Measurements from ENCODE around the gene USP44. TPM values are rescaled to one million over a fixed set of nuclear protein-coding genes. Genes with fewer than 3 reads are reported as not detected.

Gene USP44
- total RNA-seq, 1 donor from 2014 or later: 0.49 TPM

DNA sequence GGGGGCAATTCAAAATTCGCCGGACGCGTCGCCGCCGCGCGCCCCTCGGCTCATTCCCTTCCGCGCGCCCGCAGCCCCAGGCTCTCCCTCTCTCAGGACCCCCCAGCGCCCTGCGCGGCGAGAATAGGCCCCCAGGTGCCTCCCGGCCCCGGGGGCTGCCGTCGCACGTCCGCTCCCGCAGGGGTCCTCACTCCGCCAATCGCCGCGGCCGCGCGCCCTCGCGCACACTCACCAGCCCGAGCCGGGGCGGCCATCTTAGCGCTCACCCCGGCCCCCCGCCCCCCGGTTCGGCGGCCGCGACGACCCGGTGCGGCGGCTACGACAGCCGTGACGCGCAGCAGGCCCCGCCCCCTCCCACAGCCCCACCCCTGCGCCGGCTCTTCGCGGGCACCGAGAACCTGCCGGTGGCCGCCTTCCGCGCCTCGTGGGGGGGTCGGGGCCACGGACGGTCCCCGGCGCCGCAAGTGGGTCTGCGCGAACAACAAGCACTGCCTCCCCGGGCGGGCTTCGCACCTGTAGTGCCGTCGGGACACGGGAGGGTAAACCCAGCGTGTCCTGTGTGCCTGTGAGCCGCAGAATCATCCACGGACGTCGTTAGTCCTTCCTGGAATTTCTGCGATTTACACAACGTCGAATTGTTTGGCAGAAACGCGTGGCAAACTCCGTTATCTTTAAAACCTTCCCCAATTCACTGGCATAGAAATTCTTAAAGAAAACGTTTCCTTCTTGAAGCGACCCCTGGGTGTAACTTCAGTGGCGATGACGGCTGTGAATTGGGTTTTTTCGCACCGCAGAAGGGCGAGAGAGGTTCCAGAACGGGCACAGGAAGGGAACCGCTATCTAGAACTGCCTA lies 2.5 kb downstream of the USP44 start:
- Histone ChIP-seq H3K9me3 (no peaks in the 10 kb centered on the region), H3K27me3 (no peaks in the 10 kb centered on the region), H3K36me3 (no peaks in the 10 kb centered on the region), H3K27ac (peak overlapping the region; percentile 69), H3K4me1 (no peaks in the 10 kb centered on the region), H3K4me3 (peak overlapping the region; percentile 83)
- intact Hi-C loops (cut with DNase I): no loop called here
- DNase-seq (ENCODE audit: extremely low spot score in 2 of 2): no peak
- TF ChIP-seq, protein P1, sequence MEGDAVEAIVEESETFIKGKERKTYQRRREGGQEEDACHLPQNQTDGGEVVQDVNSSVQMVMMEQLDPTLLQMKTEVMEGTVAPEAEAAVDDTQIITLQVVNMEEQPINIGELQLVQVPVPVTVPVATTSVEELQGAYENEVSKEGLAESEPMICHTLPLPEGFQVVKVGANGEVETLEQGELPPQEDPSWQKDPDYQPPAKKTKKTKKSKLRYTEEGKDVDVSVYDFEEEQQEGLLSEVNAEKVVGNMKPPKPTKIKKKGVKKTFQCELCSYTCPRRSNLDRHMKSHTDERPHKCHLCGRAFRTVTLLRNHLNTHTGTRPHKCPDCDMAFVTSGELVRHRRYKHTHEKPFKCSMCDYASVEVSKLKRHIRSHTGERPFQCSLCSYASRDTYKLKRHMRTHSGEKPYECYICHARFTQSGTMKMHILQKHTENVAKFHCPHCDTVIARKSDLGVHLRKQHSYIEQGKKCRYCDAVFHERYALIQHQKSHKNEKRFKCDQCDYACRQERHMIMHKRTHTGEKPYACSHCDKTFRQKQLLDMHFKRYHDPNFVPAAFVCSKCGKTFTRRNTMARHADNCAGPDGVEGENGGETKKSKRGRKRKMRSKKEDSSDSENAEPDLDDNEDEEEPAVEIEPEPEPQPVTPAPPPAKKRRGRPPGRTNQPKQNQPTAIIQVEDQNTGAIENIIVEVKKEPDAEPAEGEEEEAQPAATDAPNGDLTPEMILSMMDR (IDR thresholded peaks at IDR 0.05): no peak
- TF ChIP-seq POLR2AphosphoS5 (IDR thresholded peaks at IDR 0.05; ENCODE audit: insufficient read depth in 1 of 2, low read depth in 1 of 2) (peak in 1 of 2 donors; percentile 38), POLR2A (IDR thresholded peaks at IDR 0.05) (peak in 1 of 2 donors; percentile 15)

DNA sequence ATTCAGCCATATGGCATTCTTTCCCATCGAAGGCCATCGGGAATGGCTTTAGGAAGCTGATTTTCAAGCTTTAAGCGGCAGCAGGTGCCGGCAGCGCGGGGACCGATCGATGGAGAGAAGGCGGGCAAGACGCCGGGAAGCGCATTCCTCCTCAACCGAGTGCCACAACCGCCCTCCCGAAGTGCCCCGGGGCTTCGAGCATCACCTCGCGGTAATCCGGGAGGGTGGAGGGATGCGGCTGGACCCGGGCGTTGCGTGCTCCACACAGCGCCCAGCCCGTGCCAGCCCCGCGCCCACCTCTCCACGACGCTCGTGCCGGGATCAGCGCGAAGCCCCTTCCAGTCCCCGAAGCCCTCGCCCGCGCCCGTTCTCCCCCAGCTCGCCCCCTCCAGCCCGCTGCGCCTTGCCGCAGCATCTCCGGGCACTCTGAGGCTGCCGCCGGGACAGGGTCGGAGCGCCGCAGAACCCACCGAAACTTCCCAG lies 3.2 kb downstream of the USP44 start:
- Histone ChIP-seq H3K27ac (peak overlapping the region; percentile 69), H3K27me3 (no peaks in the 10 kb centered on the region), H3K4me1 (no peaks in the 10 kb centered on the region), H3K9me3 (no peaks in the 10 kb centered on the region), H3K4me3 (peak overlapping the region; percentile 83), H3K36me3 (no peaks in the 10 kb centered on the region)
- no peak for DNase-seq (ENCODE audit: extremely low spot score in 2 of 2)
- TF ChIP-seq POLR2A (IDR thresholded peaks at IDR 0.05): no peak
- TF ChIP-seq, protein P1 (IDR thresholded peaks at IDR 0.05): no peak
- no peak for TF ChIP-seq POLR2AphosphoS5 (IDR thresholded peaks at IDR 0.05; ENCODE audit: insufficient read depth in 1 of 2, low read depth in 1 of 2)
- intact Hi-C loops (cut with DNase I): no loop called here

DNA sequence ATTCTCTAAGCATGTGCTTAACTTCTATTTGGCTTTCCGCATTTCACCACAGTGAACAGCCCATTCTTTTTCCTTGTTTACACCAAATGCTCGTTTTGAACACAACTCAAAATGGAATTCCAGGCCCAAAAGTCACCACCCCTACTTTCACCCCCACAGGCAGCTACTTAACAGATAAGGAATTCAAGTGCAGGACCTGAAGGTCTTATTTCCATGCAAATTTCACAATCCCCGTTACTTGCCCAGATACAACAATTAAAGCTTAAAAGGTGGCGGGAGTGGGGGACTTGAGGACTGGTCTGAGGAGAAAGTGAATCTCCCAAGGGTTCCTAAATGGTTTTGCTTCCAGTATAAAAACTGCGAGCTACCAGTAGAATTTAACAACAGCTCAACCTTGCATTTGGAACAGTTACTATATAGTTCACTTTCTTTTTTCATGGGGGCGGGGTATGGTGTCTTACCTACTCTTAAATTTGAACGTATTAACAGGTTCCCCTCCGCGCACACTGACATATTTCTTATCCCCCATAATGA lies 3.7 kb downstream of the USP44 start:
- no peaks in the 10 kb centered on the region for H3K4me1 ChIP-seq
- H3K4me3 ChIP-seq: peak overlapping the region; percentile 83
- no peaks in the 10 kb centered on the region for H3K9me3 ChIP-seq
- no peak for DNase-seq (ENCODE audit: extremely low spot score in 2 of 2)
- no peaks in the 10 kb centered on the region for H3K36me3 ChIP-seq
- H3K27me3 ChIP-seq: no peaks in the 10 kb centered on the region
- intact Hi-C loops (cut with DNase I): no loop called here
- TF ChIP-seq POLR2A (IDR thresholded peaks at IDR 0.05): no peak
- TF ChIP-seq, protein P1 (IDR thresholded peaks at IDR 0.05): no peak
- TF ChIP-seq POLR2AphosphoS5 (IDR thresholded peaks at IDR 0.05; ENCODE audit: insufficient read depth in 1 of 2, low read depth in 1 of 2): no peak
- peak overlapping the region; percentile 69 for H3K27ac ChIP-seq

DNA sequence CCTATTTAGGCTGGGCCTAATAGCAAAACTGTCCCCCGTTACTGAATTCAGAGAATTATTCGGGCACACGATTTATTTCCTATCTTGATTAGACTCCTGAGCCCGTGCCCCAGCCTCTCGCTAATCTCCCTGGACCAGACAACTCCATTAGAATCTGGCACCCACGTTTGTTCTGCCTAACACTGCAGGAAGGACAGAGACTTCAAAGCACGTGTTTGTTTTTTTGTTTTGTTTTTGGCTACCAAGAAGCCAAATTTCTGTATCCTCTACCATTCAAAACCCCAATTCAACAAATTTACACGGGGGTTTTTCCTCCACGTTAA lies 4.8 kb downstream of the USP44 start:
- intact Hi-C loops (cut with DNase I): no loop called here
- DNase-seq (ENCODE audit: extremely low spot score in 2 of 2): no peak

More for the DNA sequence above, 4.8 kb downstream of the USP44 start:
- Histone ChIP-seq H3K9me3 (no peaks in the 10 kb centered on the region), H3K27me3 (no peaks in the 10 kb centered on the region), H3K36me3 (no peaks in the 10 kb centered on the region), H3K4me3 (no peak overlapping the region), H3K27ac (no peak overlapping the region), H3K4me1 (no peaks in the 10 kb centered on the region)
- TF ChIP-seq, protein P1 (IDR thresholded peaks at IDR 0.05): no peak
- TF ChIP-seq POLR2AphosphoS5 (IDR thresholded peaks at IDR 0.05; ENCODE audit: insufficient read depth in 1 of 2, low read depth in 1 of 2) (no peak), POLR2A (IDR thresholded peaks at IDR 0.05) (no peak)

Measured in vagina (tissue), 2 donors.